ENCODE measurements around the gene SORCS3. TPM values are rescaled to one million over a fixed set of nuclear protein-coding genes. Genes with fewer than 3 reads are reported as not detected.

Gene SORCS3
- total and polyA plus RNA-seq, 4 donors = 0.14 TPM; not detected in 3

- H3K9me3 ChIP-seq (ENCODE audit: control insufficient read depth in 4 of 4, insufficient read depth in 3 of 4, low read length in 3 of 4) = peaks cover 0 to 2% (median 0%) of the 10 kb centered on the region in 4 donors
- ATAC-seq (ENCODE audit: insufficient read depth, low FRiP score) (no peak), DNase-seq (no peak)
- no peaks in the 10 kb centered on the region for H3K4me1 ChIP-seq (ENCODE audit: control insufficient read depth in 5 of 5, insufficient read depth in 5 of 5, low read length in 5 of 5)
- no peak overlapping the region for H3K9ac ChIP-seq (ENCODE audit: insufficient read depth in 1 of 2, low read length in 2 of 2)
- H3K27me3 ChIP-seq (ENCODE audit: control insufficient read depth in 3 of 3, insufficient read depth in 3 of 3, low read length in 2 of 3) = no peaks in the 10 kb centered on the region
- H3K27ac ChIP-seq (ENCODE audit: low read depth in 1 of 2, low read length in 1 of 2) = no peak overlapping the region
- TF ChIP-seq CTCF (IDR thresholded peaks at IDR 0.05; ENCODE audit: control extremely low read depth, extremely low read depth) = no peak
- H3K4me3 ChIP-seq = no peak overlapping the region
- WGBS, 2 donors = 94 to 95% methylated on average over 5 of the region's 5 CpGs
- no peaks in the 10 kb centered on the region for H3K36me3 ChIP-seq (ENCODE audit: control insufficient read depth in 4 of 4, insufficient read depth in 4 of 4, low read length in 4 of 4)
These were observed 600.2 kb downstream of the SORCS3 start for GRCh38 chr10:105241254-105241653.

- no peak overlapping the region for H3K4me3 ChIP-seq
- 60 to 80% methylated on average over 2 of the region's 2 CpGs for WGBS, 2 donors
- ATAC-seq (ENCODE audit: insufficient read depth, low FRiP score) = no peak
- H3K4me1 ChIP-seq (ENCODE audit: control insufficient read depth in 5 of 5, insufficient read depth in 5 of 5, low read length in 5 of 5) = no peaks in the 10 kb centered on the region
- no peak for DNase-seq
- no peaks in the 10 kb centered on the region for H3K36me3 ChIP-seq (ENCODE audit: control insufficient read depth in 4 of 4, insufficient read depth in 4 of 4, low read length in 4 of 4)
- no peaks in the 10 kb centered on the region for H3K27me3 ChIP-seq (ENCODE audit: control insufficient read depth in 3 of 3, insufficient read depth in 3 of 3, low read length in 2 of 3)
- H3K27ac ChIP-seq (ENCODE audit: low read depth in 1 of 2, low read length in 1 of 2) = no peak overlapping the region
- TF ChIP-seq CTCF (IDR thresholded peaks at IDR 0.05; ENCODE audit: control extremely low read depth, extremely low read depth) = no peak
- peaks cover 0 to 2% (median 0%) of the 10 kb centered on the region in 4 donors for H3K9me3 ChIP-seq (ENCODE audit: control insufficient read depth in 4 of 4, insufficient read depth in 3 of 4, low read length in 3 of 4)
- no peak overlapping the region for H3K9ac ChIP-seq (ENCODE audit: insufficient read depth in 1 of 2, low read length in 2 of 2)
These were observed 602.3 kb downstream of the SORCS3 start for GRCh38 chr10:105243381-105243780.

GRCh38 chr10:105243825-105244224 lies 602.7 kb downstream of the SORCS3 start:
- no peaks in the 10 kb centered on the region for H3K36me3 ChIP-seq (ENCODE audit: control insufficient read depth in 4 of 4, insufficient read depth in 4 of 4, low read length in 4 of 4)
- no peak overlapping the region for H3K4me3 ChIP-seq
- TF ChIP-seq CTCF (IDR thresholded peaks at IDR 0.05; ENCODE audit: control extremely low read depth, extremely low read depth) = no peak
- DNase-seq (no peak), ATAC-seq (ENCODE audit: insufficient read depth, low FRiP score) (no peak)
- WGBS, 2 donors = 35 to 50% methylated on average over 2 of the region's 2 CpGs
- no peaks in the 10 kb centered on the region for H3K27me3 ChIP-seq (ENCODE audit: control insufficient read depth in 3 of 3, insufficient read depth in 3 of 3, low read length in 2 of 3)
- no peak overlapping the region for H3K27ac ChIP-seq (ENCODE audit: low read depth in 1 of 2, low read length in 1 of 2)
- H3K9ac ChIP-seq (ENCODE audit: insufficient read depth in 1 of 2, low read length in 2 of 2) = no peak overlapping the region
- no peaks in the 10 kb centered on the region for H3K4me1 ChIP-seq (ENCODE audit: control insufficient read depth in 5 of 5, insufficient read depth in 5 of 5, low read length in 5 of 5)
- peaks cover 0 to 2% (median 0%) of the 10 kb centered on the region in 4 donors for H3K9me3 ChIP-seq (ENCODE audit: control insufficient read depth in 4 of 4, insufficient read depth in 3 of 4, low read length in 3 of 4)

- TF ChIP-seq CTCF (IDR thresholded peaks at IDR 0.05; ENCODE audit: control extremely low read depth, extremely low read depth) = no peak
- no peak for DNase-seq
- Histone ChIP-seq H3K4me3 (no peak overlapping the region), H3K9ac (ENCODE audit: insufficient read depth in 1 of 2, low read length in 2 of 2) (no peak overlapping the region), H3K4me1 (ENCODE audit: control insufficient read depth in 5 of 5, insufficient read depth in 5 of 5, low read length in 5 of 5) (no peaks in the 10 kb centered on the region), H3K9me3 (ENCODE audit: control insufficient read depth in 4 of 4, insufficient read depth in 3 of 4, low read length in 3 of 4) (peaks cover 0 to 2% (median 0%) of the 10 kb centered on the region in 4 donors), H3K27me3 (ENCODE audit: control insufficient read depth in 3 of 3, insufficient read depth in 3 of 3, low read length in 2 of 3) (no peaks in the 10 kb centered on the region), H3K36me3 (ENCODE audit: control insufficient read depth in 4 of 4, insufficient read depth in 4 of 4, low read length in 4 of 4) (no peaks in the 10 kb centered on the region), H3K27ac (ENCODE audit: low read depth in 1 of 2, low read length in 1 of 2) (no peak overlapping the region)
- no peak for ATAC-seq (ENCODE audit: insufficient read depth, low FRiP score)
- WGBS, 2 donors = 85 to 86% methylated on average over 5 of the region's 5 CpGs
These were observed 606.9 kb downstream of the SORCS3 start for GRCh38 chr10:105247831-105248499.

Measured in lung (tissue), 12 donors.